GM23338 (cell line): Measurements from ENCODE around the gene UXS1.

Experiments used
- EZH2 ChIP-seq: fragments of 200-600 bp; sonication (generic); IDR thresholded peaks from one replicate; pipeline ENCODE4 v1.8.0; 2017; ENCODE audit warnings: antibody characterized with exemption, mild to moderate bottlenecking, low read depth; ENCODE audit not compliant: unreplicated experiment
- TF ChIP-seq, protein P1 (sequence below), 2 experiments: fragments of 200-600 bp in 1 of 2; sonication (generic) in 1 of 2; conservative IDR thresholded peaks; 2 replicates each; pipeline versions ENCODE4 v1.5.1 to v1.6.1; 2016 to 2017; ENCODE audit warnings: antibody characterized with exemption in 2 of 2, low read depth in 2 of 2, mild to moderate bottlenecking in 2 of 2, moderate library complexity in 1 of 2

GRCh38 chr2:106140913-106141312, 53.2 kb downstream of the UXS1 start:
- TF ChIP-seq, protein P1, sequence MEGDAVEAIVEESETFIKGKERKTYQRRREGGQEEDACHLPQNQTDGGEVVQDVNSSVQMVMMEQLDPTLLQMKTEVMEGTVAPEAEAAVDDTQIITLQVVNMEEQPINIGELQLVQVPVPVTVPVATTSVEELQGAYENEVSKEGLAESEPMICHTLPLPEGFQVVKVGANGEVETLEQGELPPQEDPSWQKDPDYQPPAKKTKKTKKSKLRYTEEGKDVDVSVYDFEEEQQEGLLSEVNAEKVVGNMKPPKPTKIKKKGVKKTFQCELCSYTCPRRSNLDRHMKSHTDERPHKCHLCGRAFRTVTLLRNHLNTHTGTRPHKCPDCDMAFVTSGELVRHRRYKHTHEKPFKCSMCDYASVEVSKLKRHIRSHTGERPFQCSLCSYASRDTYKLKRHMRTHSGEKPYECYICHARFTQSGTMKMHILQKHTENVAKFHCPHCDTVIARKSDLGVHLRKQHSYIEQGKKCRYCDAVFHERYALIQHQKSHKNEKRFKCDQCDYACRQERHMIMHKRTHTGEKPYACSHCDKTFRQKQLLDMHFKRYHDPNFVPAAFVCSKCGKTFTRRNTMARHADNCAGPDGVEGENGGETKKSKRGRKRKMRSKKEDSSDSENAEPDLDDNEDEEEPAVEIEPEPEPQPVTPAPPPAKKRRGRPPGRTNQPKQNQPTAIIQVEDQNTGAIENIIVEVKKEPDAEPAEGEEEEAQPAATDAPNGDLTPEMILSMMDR (conservative IDR thresholded peaks at IDR 0.05; ENCODE audit: low read depth in 2 of 2) = no peak
- no peak for TF ChIP-seq EZH2
